Measurements from ENCODE around the gene PPP6R3.

Gene PPP6R3

GRCh38 chr11:68659158-68659921 lies 198.8 kb downstream of the PPP6R3 start:
- Histone ChIP-seq H3K4me2 (ENCODE audit: insufficient read depth, low read length) (no peak overlapping the region), H3K4me1 (ENCODE audit: insufficient read depth, low read length) (no peaks in the 10 kb centered on the region), H3K9ac (ENCODE audit: low read depth, low read length) (no peak overlapping the region), H4K20me1 (ENCODE audit: insufficient read depth, low read length) (no peaks in the 10 kb centered on the region), H2AFZ (ENCODE audit: low read depth, low read length) (no peak overlapping the region), H3K36me3 (ENCODE audit: insufficient read depth, low read length) (no peaks in the 10 kb centered on the region), H3K27me3 (ENCODE audit: insufficient read depth, low read length, poor library complexity) (no peaks in the 10 kb centered on the region), H3K79me2 (ENCODE audit: insufficient read depth, low read length) (no peaks in the 10 kb centered on the region), H3K4me3 (ENCODE audit: low read depth in 1 of 2, low read length in 2 of 2) (no peak overlapping the region), H3K9me3 (ENCODE audit: insufficient read depth, low read length, severe bottlenecking) (no peaks in the 10 kb centered on the region), H3K27ac (ENCODE audit: low read length) (no peak overlapping the region)
- DNase-seq (no peak), ATAC-seq (ENCODE audit: insufficient read depth, low read depth) (no peak)
- TF ChIP-seq EZH2 (IDR thresholded peaks at IDR 0.05; ENCODE audit: borderline replicate concordance, low read depth, low read length, severe bottlenecking) (no peak), CTCF (IDR thresholded peaks at IDR 0.05; ENCODE audit: borderline replicate concordance, extremely low read depth, low read length, poor library complexity, severe bottlenecking) (no peak)

DNA sequence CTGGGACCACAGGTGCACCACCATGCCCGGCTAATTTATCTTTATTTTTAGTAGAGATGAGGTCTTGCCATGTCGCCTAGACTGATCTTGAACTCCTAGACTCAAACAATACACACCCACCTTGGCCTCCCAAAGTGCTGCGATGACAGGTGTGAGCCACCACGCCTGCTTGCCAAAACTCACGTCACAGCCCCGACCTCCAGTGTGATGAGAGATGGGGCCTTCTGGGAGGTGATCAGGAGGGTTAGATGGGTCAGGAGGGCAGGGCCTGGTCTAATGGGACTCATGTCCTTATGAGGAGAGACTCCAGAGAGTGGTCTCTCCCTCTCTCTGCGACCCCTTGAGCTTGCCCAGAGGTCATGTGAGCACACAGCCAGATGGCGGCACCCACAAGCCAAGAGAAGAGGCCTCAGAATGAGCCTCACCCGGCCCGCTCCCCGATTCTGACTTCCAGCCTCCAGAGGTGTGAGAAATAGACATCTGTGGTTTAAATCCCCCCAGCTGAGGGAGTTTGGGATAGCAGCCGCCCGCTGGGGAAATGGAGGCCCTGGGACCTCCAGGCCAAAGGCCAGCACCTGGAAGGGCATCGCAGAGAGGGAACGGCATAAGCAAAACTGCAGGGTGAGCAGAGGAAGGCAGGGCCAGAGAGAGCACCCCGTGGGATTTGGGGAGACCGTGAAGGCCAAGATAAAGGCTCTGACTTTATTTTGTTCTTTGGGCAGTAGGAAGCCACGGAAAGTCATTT lies 199.7 kb downstream of the PPP6R3 start:
- no peak for ATAC-seq (ENCODE audit: insufficient read depth, low read depth)
- Histone ChIP-seq H3K27ac (ENCODE audit: low read length) (no peak overlapping the region), H3K4me2 (ENCODE audit: insufficient read depth, low read length) (no peak overlapping the region)

DNA sequence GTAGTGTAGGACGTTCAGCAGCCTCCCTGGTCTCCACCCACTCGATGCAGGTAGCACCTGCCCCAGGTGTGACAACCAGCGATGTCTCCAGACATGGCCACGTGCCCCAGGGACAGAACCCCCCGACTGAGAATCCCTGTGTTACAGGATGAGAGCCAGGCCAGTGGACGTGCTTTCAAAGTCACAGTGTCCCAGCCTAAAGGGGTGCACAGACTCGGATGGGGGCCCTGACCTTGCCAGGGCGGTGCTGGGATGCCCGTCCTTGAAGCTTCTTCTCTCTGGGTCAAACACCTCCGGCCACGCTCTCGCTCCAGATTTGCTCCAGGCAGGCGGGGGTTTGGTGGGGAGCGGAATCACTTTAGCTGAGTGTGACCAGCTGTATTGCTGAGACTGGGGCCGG lies 200.5 kb downstream of the PPP6R3 start:
- no peaks in the 10 kb centered on the region for H3K79me2 ChIP-seq (ENCODE audit: insufficient read depth, low read length)
- no peaks in the 10 kb centered on the region for H3K27me3 ChIP-seq (ENCODE audit: insufficient read depth, low read length, poor library complexity)
- no peak overlapping the region for H2AFZ ChIP-seq (ENCODE audit: low read depth, low read length)
- DNase-seq (no peak), ATAC-seq (ENCODE audit: insufficient read depth, low read depth) (no peak)
- H3K9me3 ChIP-seq (ENCODE audit: insufficient read depth, low read length, severe bottlenecking) = no peaks in the 10 kb centered on the region
- H3K4me3 ChIP-seq (ENCODE audit: low read depth in 1 of 2, low read length in 2 of 2) = no peak overlapping the region
- H3K9ac ChIP-seq (ENCODE audit: low read depth, low read length) = no peak overlapping the region
- H3K4me2 ChIP-seq (ENCODE audit: insufficient read depth, low read length) = no peak overlapping the region
- no peaks in the 10 kb centered on the region for H4K20me1 ChIP-seq (ENCODE audit: insufficient read depth, low read length)
- no peaks in the 10 kb centered on the region for H3K4me1 ChIP-seq (ENCODE audit: insufficient read depth, low read length)
- H3K36me3 ChIP-seq (ENCODE audit: insufficient read depth, low read length) = no peaks in the 10 kb centered on the region
- no peak for TF ChIP-seq CTCF (IDR thresholded peaks at IDR 0.05; ENCODE audit: borderline replicate concordance, extremely low read depth, low read length, poor library complexity, severe bottlenecking)
- H3K27ac ChIP-seq (ENCODE audit: low read length) = no peak overlapping the region

More for the DNA sequence above, 199.7 kb downstream of the PPP6R3 start:
- no peak overlapping the region for H3K9ac ChIP-seq (ENCODE audit: low read depth, low read length)
- DNase-seq = no peak
- H4K20me1 ChIP-seq (ENCODE audit: insufficient read depth, low read length) = no peaks in the 10 kb centered on the region
- TF ChIP-seq CTCF (IDR thresholded peaks at IDR 0.05; ENCODE audit: borderline replicate concordance, extremely low read depth, low read length, poor library complexity, severe bottlenecking) = no peak
- no peaks in the 10 kb centered on the region for H3K79me2 ChIP-seq (ENCODE audit: insufficient read depth, low read length)
- H3K4me3 ChIP-seq (ENCODE audit: low read depth in 1 of 2, low read length in 2 of 2) = no peak overlapping the region
- H3K27me3 ChIP-seq (ENCODE audit: insufficient read depth, low read length, poor library complexity) = no peaks in the 10 kb centered on the region
- no peaks in the 10 kb centered on the region for H3K9me3 ChIP-seq (ENCODE audit: insufficient read depth, low read length, severe bottlenecking)
- H2AFZ ChIP-seq (ENCODE audit: low read depth, low read length) = no peak overlapping the region
- H3K4me1 ChIP-seq (ENCODE audit: insufficient read depth, low read length) = no peaks in the 10 kb centered on the region
- no peaks in the 10 kb centered on the region for H3K36me3 ChIP-seq (ENCODE audit: insufficient read depth, low read length)
